Esophagus muscularis mucosa (tissue), 4 donors: ENCODE data around the gene TESK2.

Source experiments
- EP300 ChIP-seq: sonication (generic); formaldehyde crosslinking; IDR thresholded peaks from one replicate; pipeline ENCODE4 v1.6.1; 2017; ENCODE audit warnings: antibody characterized with exemption
- POLR2A ChIP-seq: fragments of 450-650 bp; IDR thresholded peaks from one replicate; pipeline ENCODE4 v1.6.1; 2017; ENCODE audit warnings: antibody characterized with exemption, moderate library complexity, mild to moderate bottlenecking, low read depth
- POLR2AphosphoS5 ChIP-seq, 2 donors: sonication (generic); formaldehyde crosslinking; IDR thresholded peaks; one replicate each; pipeline ENCODE4 v1.6.1; 2017; ENCODE audit warnings: antibody characterized with exemption in 2 of 2
- TF ChIP-seq, protein P1 (sequence below), 3 experiments: fragments of 200-600 bp in 2 of 3; fragments of 450-650 bp in 1 of 3; sonication (generic) in 2 of 3; IDR thresholded peaks; one replicate each; pipeline ENCODE4 v1.5.1; 2017 to 2019; ENCODE audit warnings: antibody characterized with exemption in 3 of 3, mild to moderate bottlenecking in 2 of 3, moderate library complexity in 1 of 3

DNA sequence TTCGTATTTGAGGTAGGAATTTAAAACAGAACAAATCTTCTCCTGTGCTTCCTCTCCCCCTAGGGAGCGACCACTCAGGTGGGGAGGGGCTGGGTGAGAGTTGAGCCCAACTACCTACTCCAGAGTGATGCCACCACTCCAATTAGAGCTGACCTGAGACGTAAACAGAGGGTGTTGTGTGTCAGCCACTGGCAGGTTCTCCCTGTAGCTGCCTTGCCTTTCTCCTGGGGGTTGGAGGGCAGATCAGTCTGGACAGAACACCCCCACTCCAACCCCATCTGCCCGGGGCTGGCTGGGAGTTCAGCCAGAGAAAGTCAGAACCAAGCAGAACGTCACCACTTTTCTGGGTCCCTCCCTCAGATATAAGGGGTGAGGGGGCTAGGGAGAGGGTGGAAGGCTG is 162.3 kb downstream of the TESK2 start:
- TF ChIP-seq, protein P1, sequence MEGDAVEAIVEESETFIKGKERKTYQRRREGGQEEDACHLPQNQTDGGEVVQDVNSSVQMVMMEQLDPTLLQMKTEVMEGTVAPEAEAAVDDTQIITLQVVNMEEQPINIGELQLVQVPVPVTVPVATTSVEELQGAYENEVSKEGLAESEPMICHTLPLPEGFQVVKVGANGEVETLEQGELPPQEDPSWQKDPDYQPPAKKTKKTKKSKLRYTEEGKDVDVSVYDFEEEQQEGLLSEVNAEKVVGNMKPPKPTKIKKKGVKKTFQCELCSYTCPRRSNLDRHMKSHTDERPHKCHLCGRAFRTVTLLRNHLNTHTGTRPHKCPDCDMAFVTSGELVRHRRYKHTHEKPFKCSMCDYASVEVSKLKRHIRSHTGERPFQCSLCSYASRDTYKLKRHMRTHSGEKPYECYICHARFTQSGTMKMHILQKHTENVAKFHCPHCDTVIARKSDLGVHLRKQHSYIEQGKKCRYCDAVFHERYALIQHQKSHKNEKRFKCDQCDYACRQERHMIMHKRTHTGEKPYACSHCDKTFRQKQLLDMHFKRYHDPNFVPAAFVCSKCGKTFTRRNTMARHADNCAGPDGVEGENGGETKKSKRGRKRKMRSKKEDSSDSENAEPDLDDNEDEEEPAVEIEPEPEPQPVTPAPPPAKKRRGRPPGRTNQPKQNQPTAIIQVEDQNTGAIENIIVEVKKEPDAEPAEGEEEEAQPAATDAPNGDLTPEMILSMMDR (IDR thresholded peaks at IDR 0.05), result no peak
- TF ChIP-seq POLR2A (no peak), POLR2AphosphoS5 (IDR thresholded peaks at IDR 0.05) (no peak), EP300 (no peak)
